Activated CD8-positive, alpha-beta memory T cell treated with anti-CD3 and anti-CD28 coated beads for 24 hours (primary cell): ENCODE data around the gene TPM4.
"Not testable (repeated sequence)": the region's sequence is repeated elsewhere in the genome, so short reads cannot be mapped to it uniquely, and the experiment has no call there.

Source experiments
- DNase-seq: peaks from one replicate; pipeline ENCODE4 v3.0.0-alpha.2; 2020

TPM4 gene

GRCh38 chr19:16074488-16075365, 1.6 kb upstream of the TPM4 start:
- no peak for DNase-seq

- DNase-seq = no peak
These were observed 703 bp upstream of the TPM4 start for GRCh38 chr19:16075430-16076153.

GRCh38 chr19:16076958-16077611, 790 bp downstream of the TPM4 start:
- peak; percentile 70 for DNase-seq

- peak; percentile 74 for DNase-seq
These were observed 1.9 kb downstream of the TPM4 start for GRCh38 chr19:16077984-16078758.

GRCh38 chr19:16078759-16079707, 2.7 kb downstream of the TPM4 start:
- DNase-seq = peak; percentile 70

GRCh38 chr19:16084067-16084685, 7.9 kb downstream of the TPM4 start:
- no peak for DNase-seq

- no peak for DNase-seq
These were observed 8.8 kb downstream of the TPM4 start for GRCh38 chr19:16085115-16085514.

GRCh38 chr19:16087404-16087803, 11.1 kb downstream of the TPM4 start:
- DNase-seq = not testable (repeated sequence)

- no peak for DNase-seq
These were observed 11.6 kb downstream of the TPM4 start for GRCh38 chr19:16087940-16088339.

- DNase-seq = no peak
These were observed 12.2 kb downstream of the TPM4 start for GRCh38 chr19:16088351-16089009.

- no peak for DNase-seq
These were observed 12.9 kb downstream of the TPM4 start for GRCh38 chr19:16089010-16089846.

- DNase-seq = no peak
These were observed 15.5 kb downstream of the TPM4 start for GRCh38 chr19:16091546-16092475.

- no peak for DNase-seq
These were observed 18.2 kb downstream of the TPM4 start for GRCh38 chr19:16094360-16095070.

GRCh38 chr19:16095071-16095571, 18.8 kb downstream of the TPM4 start:
- peak; percentile 76 for DNase-seq

- no peak for DNase-seq
These were observed 20.1 kb downstream of the TPM4 start for GRCh38 chr19:16096280-16096855.

- no peak for DNase-seq
These were observed 22.1 kb downstream of the TPM4 start for GRCh38 chr19:16098416-16098768.

- DNase-seq = no peak
These were observed 22.5 kb downstream of the TPM4 start for GRCh38 chr19:16098821-16099220.
